DOHH2 (cell line): ENCODE results near the gene NXPH2.

ENCODE experiments used
- H3F3A ChIP-seq: fragments of 200-600 bp; sonication (generic), shearing (Covaris generic); 2 replicates; pipeline ENCODE4 v1.6.0; 2016; ENCODE audit warnings: antibody characterized with exemption, mild to moderate bottlenecking; ENCODE audit not compliant: control insufficient read depth, insufficient read depth
- H3K27ac ChIP-seq: fragments of 200-600 bp; sonication (generic); 2 replicates; pipeline ENCODE4 v1.5.1; 2014; ENCODE audit warnings: low read depth, mild to moderate bottlenecking, low read length, moderate library complexity
- H3K27me3 ChIP-seq: fragments of 200-600 bp; sonication (generic); 2 replicates; pipeline ENCODE4 v1.6.1; 2014; ENCODE audit warnings: mild to moderate bottlenecking, low read length, mixed read lengths; ENCODE audit not compliant: control insufficient read depth
- H3K36me3 ChIP-seq: fragments of 200-600 bp; sonication (generic); 2 replicates; pipeline ENCODE4 v1.6.1; 2014; ENCODE audit warnings: mild to moderate bottlenecking, low read length, moderate library complexity, mixed read lengths; ENCODE audit not compliant: control insufficient read depth
- H3K4me1 ChIP-seq: fragments of 200-600 bp; sonication (generic); 2 replicates; pipeline ENCODE4 v1.6.1; 2014; ENCODE audit warnings: mild to moderate bottlenecking, low read length, mixed read lengths; ENCODE audit not compliant: control insufficient read depth
- H3K4me2 ChIP-seq: fragments of 200-600 bp; sonication (generic); 2 replicates; pipeline ENCODE4 v1.6.0; 2014; ENCODE audit warnings: mild to moderate bottlenecking, low read length, moderate library complexity
- H3K4me3 ChIP-seq: fragments of 200-600 bp; sonication (generic); 2 replicates; pipeline ENCODE4 v1.5.1; 2014; ENCODE audit warnings: mild to moderate bottlenecking, low read length, mixed read lengths
- H3K79me2 ChIP-seq: fragments of 200-600 bp; sonication (generic); 2 replicates; pipeline ENCODE4 v1.6.1; 2014; ENCODE audit warnings: mild to moderate bottlenecking, low read length, mixed read lengths; ENCODE audit not compliant: control insufficient read depth
- H3K9me2 ChIP-seq: fragments of 200-600 bp; sonication (generic); replicated peaks from 2 replicates; pipeline ENCODE4 v1.6.1; 2014; ENCODE audit warnings: mild to moderate bottlenecking, low read length, mixed read lengths; ENCODE audit not compliant: control insufficient read depth
- H3K9me3 ChIP-seq: fragments of 200-600 bp; sonication (generic); 2 replicates; pipeline ENCODE4 v1.6.1; 2014; ENCODE audit warnings: antibody characterized with exemption, low read length, mixed read lengths; ENCODE audit not compliant: control insufficient read depth, insufficient read depth
- H4K20me1 ChIP-seq: fragments of 200-600 bp; sonication (generic); 2 replicates; pipeline ENCODE4 v1.6.0; 2014; ENCODE audit warnings: low read depth, mild to moderate bottlenecking, antibody characterized with exemption, low read length, moderate library complexity; ENCODE audit not compliant: control insufficient read depth, insufficient read depth
- CTCF ChIP-seq: fragments of 200-600 bp; sonication (generic); IDR thresholded peaks from one replicate; pipeline ENCODE4 v1.5.1; 2014; ENCODE audit warnings: antibody characterized with exemption, mild to moderate bottlenecking, low read depth, low read length; ENCODE audit not compliant: poor library complexity, severe bottlenecking
- EZH2phosphoT487 ChIP-seq: fragments of 200-600 bp; sonication (generic); IDR thresholded peaks from 2 replicates; pipeline ENCODE4 v1.6.1; 2017; ENCODE audit warnings: borderline replicate concordance, mild to moderate bottlenecking, antibody characterized with exemption, low read length, moderate library complexity, mixed read lengths

NXPH2 gene

GRCh38 chr2:138720035-138720838 lies 60.0 kb downstream of the NXPH2 start:
- TF ChIP-seq CTCF, result no peak
- Histone ChIP-seq H3K27me3 (no peaks in the 10 kb centered on the region), H3F3A (no peaks in the 10 kb centered on the region), H3K9me3 (no peaks in the 10 kb centered on the region), H4K20me1 (no peaks in the 10 kb centered on the region), H3K4me1 (no peaks in the 10 kb centered on the region), H3K36me3 (no peaks in the 10 kb centered on the region), H3K4me2 (no peak overlapping the region), H3K27ac (no peak overlapping the region), H3K4me3 (no peak overlapping the region), H3K9me2 (no peaks in the 10 kb centered on the region), H3K79me2 (no peaks in the 10 kb centered on the region)

- no peak overlapping the region for H3K27ac ChIP-seq
- H3K9me3 ChIP-seq, result no peaks in the 10 kb centered on the region
- H4K20me1 ChIP-seq, result no peaks in the 10 kb centered on the region
- H3K9me2 ChIP-seq, result no peaks in the 10 kb centered on the region
- no peaks in the 10 kb centered on the region for H3F3A ChIP-seq
- H3K4me3 ChIP-seq, result no peak overlapping the region
- no peaks in the 10 kb centered on the region for H3K27me3 ChIP-seq
- TF ChIP-seq EZH2phosphoT487 (no peak), CTCF (no peak)
- no peak overlapping the region for H3K4me2 ChIP-seq
- no peaks in the 10 kb centered on the region for H3K4me1 ChIP-seq
- no peaks in the 10 kb centered on the region for H3K36me3 ChIP-seq
- no peaks in the 10 kb centered on the region for H3K79me2 ChIP-seq
Observed at GRCh38 chr2:138718405-138718804, 61.8 kb downstream of the NXPH2 start.

- Histone ChIP-seq H3K4me1 (no peaks in the 10 kb centered on the region), H3K9me3 (no peaks in the 10 kb centered on the region), H3K27ac (no peak overlapping the region), H3F3A (no peaks in the 10 kb centered on the region), H3K79me2 (no peaks in the 10 kb centered on the region), H3K4me3 (no peak overlapping the region), H3K27me3 (no peaks in the 10 kb centered on the region), H3K4me2 (no peak overlapping the region), H3K9me2 (no peaks in the 10 kb centered on the region), H4K20me1 (no peaks in the 10 kb centered on the region), H3K36me3 (no peaks in the 10 kb centered on the region)
- no peak for TF ChIP-seq CTCF
- no peak for TF ChIP-seq EZH2phosphoT487
Observed at GRCh38 chr2:138716183-138716582, 64.0 kb downstream of the NXPH2 start.
